HEK293T (cell line): Measurements from ENCODE around the gene ZBTB33.

ENCODE experiments used
- CTCF ChIA-PET: fragments of 350-600 bp; formaldehyde crosslinking; extraction: SDS; loops from one replicate; lab custom pipeline; 2021; ENCODE audit warnings: antibody characterized with exemption, inconsistent platforms; lab: Yijun Ruan, JAX
- POLR2A ChIA-PET: fragments of 350-600 bp; formaldehyde crosslinking; extraction: SDS; loops from one replicate; lab custom pipeline; 2020; ENCODE audit warnings: antibody characterized with exemption, inconsistent platforms; lab: Yijun Ruan, JAX
- DNase-seq: peaks from one replicate; pipeline ENCODE4 v3.0.0; 2012; ENCODE audit warnings: mixed read lengths; ENCODE audit errors: extremely low spot score
- ARNT ChIP-seq: fragments of 450-650 bp; IDR thresholded peaks from 2 replicates; pipeline ENCODE4 v1.6.1; 2017; ENCODE audit warnings: mild to moderate bottlenecking
- BHLHE40 ChIP-seq: fragments of 450-650 bp; IDR thresholded peaks from 2 replicates; pipeline ENCODE4 v1.6.1; 2016; ENCODE audit warnings: mild to moderate bottlenecking, moderate library complexity, borderline replicate concordance
- CTBP1 ChIP-seq: fragments of 450-650 bp; IDR thresholded peaks from 2 replicates; pipeline ENCODE4 v1.6.1; 2016; ENCODE audit warnings: borderline replicate concordance
- ELF4 ChIP-seq: fragments of 450-650 bp; IDR thresholded peaks from 2 replicates; pipeline ENCODE4 v1.6.1; 2017; ENCODE audit warnings: antibody characterized with exemption
- FOXA1 ChIP-seq: fragments of 450-650 bp; IDR thresholded peaks from 2 replicates; pipeline ENCODE4 v1.6.1; 2016; ENCODE audit warnings: mild to moderate bottlenecking
- FOXK2 ChIP-seq: fragments of 450-650 bp; IDR thresholded peaks from 2 replicates; pipeline ENCODE4 v1.6.1; 2016; ENCODE audit warnings: mild to moderate bottlenecking
- FOXM1 ChIP-seq: fragments of 450-650 bp; IDR thresholded peaks from 2 replicates; pipeline ENCODE4 v1.6.1; 2017; ENCODE audit warnings: mild to moderate bottlenecking, borderline replicate concordance
- HDGF ChIP-seq: fragments of 450-650 bp; IDR thresholded peaks from 2 replicates; pipeline ENCODE4 v1.6.1; 2017; ENCODE audit warnings: antibody characterized with exemption, borderline replicate concordance
- L3MBTL2 ChIP-seq: fragments of 450-650 bp; conservative IDR thresholded peaks from 2 replicates; pipeline ENCODE4 v1.6.1; 2016; ENCODE audit warnings: mild to moderate bottlenecking
- LEF1 ChIP-seq: fragments of 450-650 bp; IDR thresholded peaks from 2 replicates; pipeline ENCODE4 v1.6.1; 2017; ENCODE audit warnings: mild to moderate bottlenecking, borderline replicate concordance
- NFRKB ChIP-seq: fragments of 450-650 bp; IDR thresholded peaks from 2 replicates; pipeline ENCODE4 v1.6.1; 2016; ENCODE audit warnings: mild to moderate bottlenecking, moderate library complexity
- SP1 ChIP-seq: fragments of 450-650 bp; IDR thresholded peaks from 2 replicates; pipeline ENCODE4 v1.6.1; 2017
- SUZ12 ChIP-seq: fragments of 450-650 bp; IDR thresholded peaks from 2 replicates; pipeline ENCODE4 v1.6.1; 2016; ENCODE audit warnings: mild to moderate bottlenecking
- TARDBP ChIP-seq: fragments of 450-650 bp; IDR thresholded peaks from 2 replicates; pipeline ENCODE4 v1.6.1; 2016
- ZNF384 ChIP-seq: fragments of 450-650 bp; IDR thresholded peaks from 2 replicates; pipeline ENCODE4 v1.6.1; 2016
- TF ChIP-seq, protein P1 (sequence below): fragments of 450-650 bp; IDR thresholded peaks from 2 replicates; pipeline ENCODE4 v1.6.1; 2016

The ZBTB33 gene

DNA sequence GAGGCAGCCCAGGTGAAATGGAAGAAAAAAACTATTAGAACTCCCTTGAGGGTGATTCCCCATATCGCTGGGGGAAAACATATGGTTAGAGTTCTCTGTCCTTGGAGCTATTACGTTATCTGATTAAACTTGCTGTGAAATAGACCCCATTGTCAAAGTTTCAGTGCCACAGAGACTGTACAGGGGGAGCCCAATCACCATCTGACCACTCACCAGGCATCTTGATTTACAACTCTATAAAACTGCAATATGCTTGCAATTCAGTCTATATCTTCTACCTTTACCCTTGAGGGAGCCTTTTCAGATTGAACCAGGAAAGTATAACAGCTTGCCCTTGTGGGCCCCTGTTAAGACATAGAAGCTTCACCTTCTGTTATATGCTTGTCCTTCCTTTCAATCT is 42.4 kb downstream of the ZBTB33 start:
- ChIA-PET POLR2A (interaction anchor here (0.8 to 1.3 kb wide), 2 partner anchors 16 to 40 kb away, joined by 3 read pairs; no protein-coding TSS in a partner anchor), CTCF (interaction anchor here (0.6 to 0.8 kb wide), 3 partner anchors 10 to 175 kb away, joined by 3 to 6 read pairs (median 3); no protein-coding TSS in a partner anchor)
- no peak for TF ChIP-seq SUZ12
- no peak for TF ChIP-seq L3MBTL2
- TF ChIP-seq ARNT = no peak
- TF ChIP-seq, protein P1, sequence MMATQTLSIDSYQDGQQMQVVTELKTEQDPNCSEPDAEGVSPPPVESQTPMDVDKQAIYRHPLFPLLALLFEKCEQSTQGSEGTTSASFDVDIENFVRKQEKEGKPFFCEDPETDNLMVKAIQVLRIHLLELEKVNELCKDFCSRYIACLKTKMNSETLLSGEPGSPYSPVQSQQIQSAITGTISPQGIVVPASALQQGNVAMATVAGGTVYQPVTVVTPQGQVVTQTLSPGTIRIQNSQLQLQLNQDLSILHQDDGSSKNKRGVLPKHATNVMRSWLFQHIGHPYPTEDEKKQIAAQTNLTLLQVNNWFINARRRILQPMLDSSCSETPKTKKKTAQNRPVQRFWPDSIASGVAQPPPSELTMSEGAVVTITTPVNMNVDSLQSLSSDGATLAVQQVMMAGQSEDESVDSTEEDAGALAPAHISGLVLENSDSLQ = peak; percentile 86
- DNase-seq = no peak

DNA sequence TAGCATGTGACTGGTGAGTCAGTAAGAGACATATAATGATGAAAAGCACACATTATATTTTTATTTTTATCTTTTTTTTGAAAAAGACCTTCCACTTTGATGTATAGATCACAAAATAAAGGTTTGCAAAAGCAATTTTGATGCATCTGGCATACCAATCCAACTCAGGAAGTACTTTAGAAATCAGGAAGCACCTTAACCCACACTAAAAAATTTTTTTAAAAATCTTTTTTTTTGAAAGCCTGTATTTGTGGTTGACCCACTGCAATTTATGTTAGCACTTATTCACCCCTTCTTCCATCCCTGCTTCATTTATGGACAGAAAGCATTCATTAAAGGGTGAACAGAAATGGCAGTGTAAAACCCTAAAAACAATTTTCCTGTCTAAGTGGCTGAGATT is 44.0 kb downstream of the ZBTB33 start:
- DNase-seq = no peak
- TF ChIP-seq FOXM1 = no peak
- TF ChIP-seq BHLHE40 = no peak
- TF ChIP-seq LEF1 = no peak
- TF ChIP-seq ARNT = no peak
- TF ChIP-seq FOXA1 = no peak
- TF ChIP-seq ZNF384 = no peak
- TF ChIP-seq TARDBP = no peak
- TF ChIP-seq, protein P1 = no peak
- TF ChIP-seq NFRKB = no peak
- TF ChIP-seq FOXK2 = no peak
- no peak for TF ChIP-seq SUZ12
- no peak for TF ChIP-seq SP1
- no peak for TF ChIP-seq L3MBTL2
- no peak for TF ChIP-seq CTBP1
- ChIA-PET POLR2A (no interaction called here), CTCF (no interaction called here)

DNA sequence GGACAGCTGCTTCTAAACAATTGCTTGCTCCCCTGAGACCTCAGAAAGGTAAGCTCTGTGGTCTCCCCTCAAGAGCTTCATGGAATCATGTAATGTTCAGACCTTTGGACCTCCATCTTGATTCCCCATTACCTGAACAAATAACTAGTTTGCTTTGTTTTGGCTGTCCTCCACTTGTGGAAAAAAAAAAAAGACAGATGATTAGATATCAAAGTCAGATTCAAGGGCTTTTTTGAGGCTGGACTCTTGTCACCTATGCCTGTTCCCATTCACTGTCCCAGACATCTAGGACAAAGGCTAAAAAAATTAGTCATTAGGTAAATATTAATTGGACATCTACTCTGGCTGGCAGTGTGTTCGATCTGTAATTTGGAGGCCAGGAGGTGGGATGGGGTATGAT is 47.3 kb downstream of the ZBTB33 start:
- TF ChIP-seq ELF4 = no peak
- TF ChIP-seq FOXK2 = no peak
- no peak for TF ChIP-seq FOXM1
- no peak for TF ChIP-seq SUZ12
- TF ChIP-seq TARDBP = no peak
- no peak for TF ChIP-seq CTBP1
- TF ChIP-seq HDGF = no peak
- no peak for TF ChIP-seq BHLHE40
- TF ChIP-seq SP1 = no peak
- TF ChIP-seq ARNT = no peak
- TF ChIP-seq, protein P1 = no peak
- TF ChIP-seq LEF1 = no peak
- no peak for TF ChIP-seq FOXA1
- no peak for TF ChIP-seq NFRKB
- TF ChIP-seq L3MBTL2 = no peak
- no peak for TF ChIP-seq ZNF384
- ChIA-PET POLR2A (no interaction called here), CTCF (interaction anchor here (1.2 kb wide), 1 partner anchor 201 kb away, joined by 3 read pairs; no protein-coding TSS in a partner anchor)
- DNase-seq = no peak

DNA sequence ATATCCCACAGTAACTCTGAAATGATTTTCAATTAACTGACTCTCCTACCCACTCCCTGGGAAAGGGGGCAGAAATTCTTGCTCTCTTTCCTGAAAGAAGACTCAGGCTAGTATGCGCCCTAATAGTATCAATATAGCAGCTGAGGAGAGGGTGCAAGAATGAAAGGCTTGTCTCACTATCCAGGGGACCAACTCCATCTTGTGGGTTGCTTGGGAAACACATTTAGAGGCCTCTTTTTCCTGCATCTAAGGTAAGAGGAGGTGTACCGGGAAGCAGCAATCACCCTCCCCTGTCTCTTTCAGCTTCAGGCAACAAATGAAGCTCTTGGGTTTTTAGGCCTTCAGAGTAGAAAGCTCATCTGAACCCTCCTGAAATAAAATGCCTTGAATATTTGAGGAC is 49.3 kb downstream of the ZBTB33 start:
- TF ChIP-seq TARDBP (no peak), HDGF (no peak), FOXM1 (no peak), ARNT (no peak), LEF1 (no peak), ELF4 (no peak), SP1 (no peak), FOXK2 (no peak)
- TF ChIP-seq, protein P1 = no peak
- ChIA-PET POLR2A (no interaction called here), CTCF (interaction anchor here (1.5 to 2.3 kb wide), 2 partner anchors 86 to 151 kb away, joined by 3 to 7 read pairs; no protein-coding TSS in a partner anchor)
- DNase-seq = no peak

DNA sequence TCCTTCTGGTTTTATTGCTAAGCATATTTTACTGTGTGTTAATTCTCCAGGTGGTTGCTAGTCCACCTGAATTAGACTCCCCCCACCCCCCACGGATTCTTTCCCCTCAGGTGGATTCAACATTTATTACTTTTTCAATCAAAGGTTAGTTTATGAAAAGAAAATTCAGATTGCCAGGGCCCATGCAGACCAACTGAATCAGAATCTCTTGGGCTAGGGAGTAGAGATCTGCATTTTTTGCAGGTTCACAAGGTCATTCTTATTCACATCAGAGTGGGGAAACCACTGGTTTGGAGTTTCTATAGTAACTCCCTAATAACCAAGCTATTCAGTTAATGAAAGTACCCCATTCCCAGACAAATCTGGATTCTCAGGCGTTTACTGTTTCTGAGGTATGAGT is 50.9 kb downstream of the ZBTB33 start:
- no peak for TF ChIP-seq FOXA1
- TF ChIP-seq ARNT = no peak
- TF ChIP-seq ELF4 = no peak
- TF ChIP-seq CTBP1 = no peak
- no peak for TF ChIP-seq SUZ12
- TF ChIP-seq L3MBTL2 = no peak
- TF ChIP-seq NFRKB = no peak
- no peak for TF ChIP-seq FOXM1
- TF ChIP-seq SP1 = no peak
- TF ChIP-seq FOXK2 = no peak
- TF ChIP-seq, protein P1 = no peak
- no peak for TF ChIP-seq ZNF384
- no peak for TF ChIP-seq HDGF
- POLR2A ChIA-PET = interaction anchor here (1.5 kb wide), 1 partner anchor 51 kb away, joined by 5 read pairs; the partner anchor contains the start of gene ZBTB33
- DNase-seq = no peak
- CTCF ChIA-PET = interaction anchor here (2.3 kb wide), 1 partner anchor 88 kb away, joined by 7 read pairs; no protein-coding TSS in a partner anchor
